GM18502 (cell line): ENCODE measurements around the gene GALNT9.

ENCODE experiments used
- ATAC-seq: cut with Tn5 transposase; IDR thresholded peaks from one replicate; pipeline ENCODE4 v1.9.1; 2021; ENCODE audit warnings: mild to moderate bottlenecking; ENCODE audit not compliant: unreplicated experiment, poor library complexity

GALNT9 gene

DNA sequence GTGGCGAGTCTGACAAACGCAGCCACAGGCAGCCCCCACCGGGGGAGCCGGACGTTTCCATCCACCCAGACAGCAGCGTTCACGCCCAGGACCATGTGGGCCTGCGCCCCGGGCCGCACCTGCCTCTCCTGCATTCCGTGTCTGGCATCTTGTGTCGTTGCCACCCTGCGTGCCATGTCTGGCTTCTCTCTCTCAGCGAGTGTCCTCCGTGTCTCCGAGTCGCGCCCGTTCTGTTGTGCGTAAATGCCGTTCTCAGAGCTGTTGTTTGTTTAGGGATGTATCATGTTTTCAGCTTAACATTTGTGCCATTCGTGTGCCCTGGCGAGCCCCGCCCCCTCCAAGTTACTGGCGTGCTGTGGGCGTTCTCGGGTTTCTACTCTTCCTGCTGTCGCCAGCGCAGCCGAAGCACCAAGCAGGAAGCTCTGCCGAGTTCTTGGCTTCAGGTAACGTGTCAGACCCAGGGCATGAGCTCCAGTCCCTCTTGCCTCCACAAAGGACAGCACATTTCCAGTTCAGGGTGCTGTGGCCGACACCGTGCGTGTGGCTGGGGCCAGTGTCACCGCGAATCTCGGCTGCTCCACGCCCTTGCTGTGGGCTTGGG lies 150.5 kb downstream of the GALNT9 start:
- no peak for ATAC-seq

DNA sequence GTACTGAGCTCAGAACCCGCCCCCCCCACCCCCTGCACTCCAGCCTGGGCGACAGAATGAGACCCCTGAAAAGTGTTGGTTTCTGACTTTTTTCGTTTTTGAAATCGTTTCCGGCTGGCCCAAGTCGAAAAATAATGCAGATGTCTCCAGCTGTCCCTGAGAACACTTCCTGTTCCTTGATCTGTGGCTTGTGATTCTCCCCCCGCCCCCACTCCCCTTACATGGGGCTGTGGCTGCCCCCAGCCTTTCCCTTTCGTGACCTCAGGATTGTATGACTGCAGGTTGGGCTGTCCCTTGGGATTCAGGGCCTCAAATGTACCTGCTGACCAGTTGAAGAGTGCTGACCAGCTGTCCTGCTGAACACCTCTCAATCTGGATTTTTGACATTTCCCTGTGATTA lies 151.1 kb downstream of the GALNT9 start:
- ATAC-seq, result no peak

GRCh38 chr12:132176920-132177551 lies 152.4 kb downstream of the GALNT9 start:
- no peak for ATAC-seq

DNA sequence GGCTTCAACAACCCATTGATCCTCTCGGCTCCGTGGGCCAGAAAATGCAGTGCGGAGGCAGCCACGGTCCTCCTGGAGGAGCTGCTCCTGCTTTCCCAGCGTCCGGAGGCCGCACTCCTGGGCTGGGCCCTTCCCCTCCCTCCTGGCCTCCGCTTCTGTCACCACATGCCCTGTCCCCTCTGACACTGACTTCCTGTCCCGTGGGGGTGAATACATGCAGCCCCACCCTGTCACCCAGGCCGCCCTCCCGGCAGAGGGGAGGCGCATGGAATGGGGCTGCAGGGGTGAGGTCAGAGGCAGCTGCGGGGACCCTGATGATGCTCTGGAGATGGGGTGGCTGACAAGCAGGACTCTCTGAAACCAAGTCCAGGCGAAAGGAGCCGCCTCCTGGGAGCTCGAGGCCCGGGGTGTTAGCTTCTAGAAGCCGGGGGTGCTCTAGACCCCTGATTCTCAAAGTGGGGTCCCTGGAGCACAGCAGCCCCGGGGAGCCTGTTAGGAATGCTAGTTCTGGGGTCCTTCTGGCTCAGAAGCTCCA lies 152.9 kb downstream of the GALNT9 start:
- ATAC-seq, result no peak

DNA sequence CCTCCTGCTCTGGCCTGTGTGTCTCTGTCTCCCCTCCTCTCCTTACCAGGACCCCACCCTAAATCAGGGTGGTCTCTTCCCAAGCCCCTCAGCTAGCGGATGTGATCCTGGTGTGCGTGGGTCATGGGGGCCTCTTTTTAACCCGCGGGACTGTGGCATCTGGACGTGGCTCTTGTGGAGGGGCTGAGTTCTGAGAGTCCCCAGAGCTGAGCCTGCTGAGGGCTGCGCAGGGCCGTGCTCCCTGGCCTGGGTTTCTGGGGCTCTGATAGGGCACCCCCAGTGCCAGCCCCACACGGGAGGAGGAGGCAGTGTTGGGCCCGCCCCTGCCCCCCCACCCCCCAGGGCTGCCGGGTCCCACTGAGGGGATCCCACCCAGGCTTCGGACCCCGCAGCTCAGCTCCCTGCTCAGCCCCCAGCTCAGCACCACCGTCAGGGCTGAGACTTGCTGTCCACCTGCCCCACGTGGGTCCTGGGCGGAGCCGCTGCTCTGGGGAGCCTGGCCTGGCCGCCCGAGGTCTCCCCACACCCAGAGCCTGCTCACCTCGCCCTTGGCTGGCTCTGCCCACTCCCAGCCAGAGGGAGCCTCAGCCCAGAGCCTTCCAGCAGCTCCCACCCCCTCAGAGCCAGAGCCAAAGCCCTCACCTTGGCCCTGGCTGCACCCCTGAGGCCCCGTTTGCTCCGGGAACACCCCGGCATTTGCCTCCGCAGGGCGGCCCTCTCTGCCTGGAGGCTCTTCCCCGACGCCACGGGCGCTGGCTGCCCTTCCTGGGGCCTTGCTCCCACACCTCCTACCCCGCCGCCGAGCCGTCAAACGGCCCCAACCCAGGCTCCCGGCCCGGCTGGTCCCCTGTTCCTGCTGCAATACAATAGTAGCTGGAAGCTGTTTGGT lies 153.6 kb downstream of the GALNT9 start:
- no peak for ATAC-seq

DNA sequence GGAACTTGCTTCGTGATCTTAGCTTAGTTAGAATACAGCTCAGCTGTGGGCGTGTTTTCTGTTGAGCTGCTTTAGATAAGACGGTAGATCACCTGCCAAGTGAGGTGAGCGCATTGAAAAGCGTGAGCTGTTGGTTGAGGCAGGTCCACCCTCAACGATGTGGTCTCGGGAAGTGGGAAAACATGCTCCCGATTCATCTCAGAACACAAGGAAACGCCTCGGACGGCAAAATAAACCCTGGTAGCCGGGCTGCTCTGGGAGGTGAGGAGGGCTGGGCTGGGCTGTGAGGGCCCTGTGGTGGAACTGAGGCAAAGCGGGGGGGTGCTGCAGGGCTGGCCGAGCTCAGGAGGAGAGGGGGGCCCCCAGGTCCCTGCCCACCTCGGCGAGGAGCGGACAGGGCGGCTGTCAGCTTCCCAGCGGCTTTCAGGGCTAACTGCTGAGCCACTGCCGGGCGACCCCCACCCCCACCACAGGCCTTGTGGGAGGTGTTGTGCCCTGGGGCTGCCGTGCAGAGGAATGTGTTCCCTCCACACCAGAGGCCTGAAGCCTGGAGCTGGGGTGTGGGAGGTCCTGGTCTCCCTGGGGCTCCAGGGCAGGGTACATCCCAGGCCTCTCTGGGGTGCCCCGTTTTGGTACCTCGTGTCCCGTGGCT lies 154.4 kb downstream of the GALNT9 start:
- ATAC-seq, result no peak

- ATAC-seq, result no peak
Measured at GRCh38 chr12:132174015-132174838, 155.2 kb downstream of the GALNT9 start.

- no peak for ATAC-seq
Measured at GRCh38 chr12:132173135-132174014, 156.0 kb downstream of the GALNT9 start.

DNA sequence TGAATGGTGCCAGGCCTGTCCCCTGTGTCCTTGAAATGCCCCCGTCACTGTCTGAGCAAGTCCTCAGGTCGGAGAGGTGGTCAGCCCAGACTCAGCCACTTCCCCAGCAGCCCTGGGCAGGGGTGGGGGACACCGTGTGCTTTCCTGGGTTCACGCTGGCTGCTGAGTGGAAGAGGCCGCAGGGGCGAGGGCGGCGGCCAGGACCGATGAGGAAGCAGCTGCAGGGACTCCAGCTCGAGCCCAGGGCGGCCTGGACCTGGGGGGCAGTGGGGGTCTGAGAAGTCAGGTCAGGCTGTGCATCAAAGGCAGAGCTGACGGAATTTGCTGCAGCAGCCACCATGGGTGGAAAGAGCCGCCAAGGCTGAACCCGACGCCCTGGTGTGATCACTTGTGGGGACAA lies 156.8 kb downstream of the GALNT9 start:
- no peak for ATAC-seq

- no peak for ATAC-seq
Measured at GRCh38 chr12:132171968-132172521, 157.3 kb downstream of the GALNT9 start.

DNA sequence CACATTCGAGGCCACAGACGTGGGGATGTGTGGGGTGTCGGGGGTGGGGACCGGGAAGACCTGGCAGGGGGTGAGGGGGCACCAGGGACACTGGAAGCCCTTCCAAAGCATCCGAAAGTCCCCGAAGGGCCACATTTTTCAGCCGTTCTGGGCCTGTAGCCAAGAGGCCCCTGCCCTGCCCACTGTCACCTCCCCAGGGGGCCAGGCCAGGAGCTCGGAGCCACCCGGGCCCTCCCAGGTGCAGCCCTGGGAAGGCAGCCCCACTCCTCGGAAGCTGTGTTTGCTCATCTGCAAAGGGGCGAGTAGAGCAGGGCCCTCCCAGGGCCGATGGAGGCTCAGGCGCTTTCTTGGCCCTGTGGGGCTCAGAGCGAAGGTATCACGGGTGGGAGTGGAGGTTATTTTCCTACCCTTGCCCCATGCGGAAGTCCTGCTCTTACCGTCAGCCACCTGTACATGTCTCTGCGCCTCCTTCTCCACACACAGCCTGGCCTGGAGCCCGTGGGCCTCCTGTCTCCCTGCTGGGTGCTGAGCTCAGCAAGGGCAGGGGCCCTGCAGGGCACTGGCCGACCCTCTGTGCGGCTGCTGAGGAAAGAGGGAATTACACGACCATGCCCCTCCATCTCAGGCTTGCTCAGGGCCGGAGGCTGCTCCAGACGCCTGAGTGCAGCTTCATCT lies 158.0 kb downstream of the GALNT9 start:
- ATAC-seq, result no peak

GRCh38 chr12:132170637-132171292 lies 158.6 kb downstream of the GALNT9 start:
- ATAC-seq, result no peak

GRCh38 chr12:132170094-132170636 lies 159.2 kb downstream of the GALNT9 start:
- ATAC-seq, result no peak

- no peak for ATAC-seq
Measured at GRCh38 chr12:132169376-132169775, 160.0 kb downstream of the GALNT9 start.

GRCh38 chr12:132168311-132169031 lies 160.9 kb downstream of the GALNT9 start:
- ATAC-seq, result no peak

GRCh38 chr12:132167611-132168310 lies 161.6 kb downstream of the GALNT9 start:
- no peak for ATAC-seq
